ENCODE data around the gene SGK1. TPM values are rescaled to one million over a fixed set of nuclear protein-coding genes. Genes with fewer than 3 reads are reported as not detected.

SGK1 gene
- total and polyA plus RNA-seq, 3 donors from 2014 or later = 91.3 to 208 (median 154) TPM

- TF ChIP-seq, protein P1, sequence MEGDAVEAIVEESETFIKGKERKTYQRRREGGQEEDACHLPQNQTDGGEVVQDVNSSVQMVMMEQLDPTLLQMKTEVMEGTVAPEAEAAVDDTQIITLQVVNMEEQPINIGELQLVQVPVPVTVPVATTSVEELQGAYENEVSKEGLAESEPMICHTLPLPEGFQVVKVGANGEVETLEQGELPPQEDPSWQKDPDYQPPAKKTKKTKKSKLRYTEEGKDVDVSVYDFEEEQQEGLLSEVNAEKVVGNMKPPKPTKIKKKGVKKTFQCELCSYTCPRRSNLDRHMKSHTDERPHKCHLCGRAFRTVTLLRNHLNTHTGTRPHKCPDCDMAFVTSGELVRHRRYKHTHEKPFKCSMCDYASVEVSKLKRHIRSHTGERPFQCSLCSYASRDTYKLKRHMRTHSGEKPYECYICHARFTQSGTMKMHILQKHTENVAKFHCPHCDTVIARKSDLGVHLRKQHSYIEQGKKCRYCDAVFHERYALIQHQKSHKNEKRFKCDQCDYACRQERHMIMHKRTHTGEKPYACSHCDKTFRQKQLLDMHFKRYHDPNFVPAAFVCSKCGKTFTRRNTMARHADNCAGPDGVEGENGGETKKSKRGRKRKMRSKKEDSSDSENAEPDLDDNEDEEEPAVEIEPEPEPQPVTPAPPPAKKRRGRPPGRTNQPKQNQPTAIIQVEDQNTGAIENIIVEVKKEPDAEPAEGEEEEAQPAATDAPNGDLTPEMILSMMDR (IDR thresholded peaks at IDR 0.05) = no peak
- no peak for TF ChIP-seq POLR2A (IDR thresholded peaks at IDR 0.05)
- DNase-seq = no peak
- Histone ChIP-seq H3K4me3 (no peak overlapping the region), H3K27ac (no peak overlapping the region), H3K27me3 (no peaks in the 10 kb centered on the region), H3K9me3 (no peaks in the 10 kb centered on the region), H3K4me1 (no peaks in the 10 kb centered on the region), H3K36me3 (ENCODE audit: low read depth, missing control alignments) (no peaks in the 10 kb centered on the region)
- WGBS, 2 donors = 38 to 52% methylated on average over 1 of the region's 1 CpG
- intact Hi-C loops (cut with DNase I; ENCODE audit: low total_unique reads) = no loop called here
Measured at GRCh38 chr6:134161041-134161440, 156.9 kb downstream of the SGK1 start.

DNA sequence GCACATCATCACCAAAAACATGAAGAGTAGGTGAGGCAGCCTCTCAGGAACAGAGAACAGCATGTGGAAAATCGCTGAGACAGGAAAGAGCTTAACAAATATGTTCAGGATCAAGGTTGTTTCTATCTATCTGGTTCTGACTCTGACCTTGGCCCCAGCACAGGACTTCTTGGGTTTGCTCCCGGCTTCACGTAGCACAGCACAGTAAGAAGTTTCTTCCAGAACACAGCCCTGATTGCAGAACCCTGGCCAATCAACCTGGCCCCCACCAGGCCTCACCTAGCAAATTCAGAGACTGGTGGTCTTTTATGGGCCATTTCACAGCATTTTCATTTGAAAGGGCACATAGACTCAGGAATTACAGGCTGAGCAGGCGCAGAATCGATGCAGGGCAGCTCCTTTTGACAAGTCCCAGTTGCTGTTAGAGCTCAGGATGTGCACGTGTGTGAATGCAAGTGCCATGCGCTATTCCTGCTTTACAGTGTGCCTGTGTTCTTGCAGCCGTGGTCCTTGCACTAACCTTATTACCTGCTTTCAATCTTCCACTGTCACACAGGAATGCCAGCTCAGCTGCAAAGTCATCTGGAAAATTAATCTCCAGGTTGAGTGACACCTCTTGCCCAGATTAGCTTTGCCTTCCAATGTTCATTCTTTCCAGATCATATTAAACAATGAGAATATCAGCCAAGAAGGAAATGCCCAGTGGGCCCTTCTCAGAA is 165.0 kb downstream of the SGK1 start:
- H3K4me1 ChIP-seq = peaks cover 4% of the 10 kb centered on the region
- H3K36me3 ChIP-seq (ENCODE audit: low read depth, missing control alignments) = no peaks in the 10 kb centered on the region
- no peak overlapping the region for H3K27ac ChIP-seq
- no peak overlapping the region for H3K4me3 ChIP-seq
- DNase-seq = peak; percentile 73
- H3K9me3 ChIP-seq = no peaks in the 10 kb centered on the region
- no peaks in the 10 kb centered on the region for H3K27me3 ChIP-seq
- TF ChIP-seq, protein P1 (IDR thresholded peaks at IDR 0.05) = no peak
- no peak for TF ChIP-seq POLR2A (IDR thresholded peaks at IDR 0.05)
- WGBS, 2 donors = 49 to 52% methylated on average over 8 of the region's 8 CpGs
- intact Hi-C loops (cut with DNase I; ENCODE audit: low total_unique reads) = loop anchor here (5.0 kb wide), 1 partner anchor 729 kb away; no protein-coding TSS in a partner anchor

DNA sequence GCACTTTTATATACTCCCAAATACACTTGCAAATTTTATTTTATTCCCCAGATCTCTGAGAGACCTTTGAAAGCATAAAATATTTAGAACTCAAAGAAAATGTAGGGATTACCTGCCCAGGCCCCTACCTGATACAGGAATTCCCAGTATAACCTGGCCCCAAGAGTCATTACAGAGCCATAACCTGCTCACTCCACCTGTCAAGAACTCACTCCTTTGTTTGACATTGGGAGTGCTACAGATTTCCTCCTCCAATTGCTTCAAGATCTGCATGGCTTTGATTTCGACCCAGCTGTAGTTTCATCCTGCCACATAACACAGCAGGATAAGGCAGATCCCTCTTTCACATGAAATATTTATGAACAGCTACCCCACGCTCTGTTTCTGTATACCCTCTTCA is 169.3 kb downstream of the SGK1 start:
- H3K4me1 ChIP-seq = peaks cover 4% of the 10 kb centered on the region
- H3K27ac ChIP-seq = no peak overlapping the region
- TF ChIP-seq POLR2A (IDR thresholded peaks at IDR 0.05) = no peak
- H3K27me3 ChIP-seq = no peaks in the 10 kb centered on the region
- H3K9me3 ChIP-seq = no peaks in the 10 kb centered on the region
- no peaks in the 10 kb centered on the region for H3K36me3 ChIP-seq (ENCODE audit: low read depth, missing control alignments)
- 72 to 76% methylated on average over 2 of the region's 2 CpGs for WGBS, 2 donors
- H3K4me3 ChIP-seq = no peak overlapping the region
- no peak for DNase-seq
- intact Hi-C loops (cut with DNase I; ENCODE audit: low total_unique reads) = no loop called here

- H3K4me3 ChIP-seq = no peak overlapping the region
- intact Hi-C loops (cut with DNase I; ENCODE audit: low total_unique reads) = no loop called here
- H3K9me3 ChIP-seq = no peaks in the 10 kb centered on the region
- TF ChIP-seq, protein P1 (IDR thresholded peaks at IDR 0.05) = no peak
- no peak for TF ChIP-seq POLR2A (IDR thresholded peaks at IDR 0.05)
- H3K4me1 ChIP-seq = no peaks in the 10 kb centered on the region
- DNase-seq = no peak
- H3K36me3 ChIP-seq (ENCODE audit: low read depth, missing control alignments) = no peaks in the 10 kb centered on the region
- H3K27me3 ChIP-seq = no peaks in the 10 kb centered on the region
- no peak overlapping the region for H3K27ac ChIP-seq
- WGBS, 2 donors = 75 to 83% methylated on average over 9 of the region's 9 CpGs
Measured at GRCh38 chr6:134147034-134147533, 170.8 kb downstream of the SGK1 start.

GRCh38 chr6:134146268-134147033 is 171.5 kb downstream of the SGK1 start:
- H3K27ac ChIP-seq = no peak overlapping the region
- H3K27me3 ChIP-seq = no peaks in the 10 kb centered on the region
- H3K9me3 ChIP-seq = no peaks in the 10 kb centered on the region
- H3K4me1 ChIP-seq = no peaks in the 10 kb centered on the region
- no peaks in the 10 kb centered on the region for H3K36me3 ChIP-seq (ENCODE audit: low read depth, missing control alignments)
- TF ChIP-seq POLR2A (IDR thresholded peaks at IDR 0.05) = no peak
- TF ChIP-seq, protein P1 (IDR thresholded peaks at IDR 0.05) = no peak
- intact Hi-C loops (cut with DNase I; ENCODE audit: low total_unique reads) = no loop called here
- H3K4me3 ChIP-seq = no peak overlapping the region
- 59 to 67% methylated on average over 7 of the region's 7 CpGs for WGBS, 2 donors
- DNase-seq = no peak

Data from testis (tissue), 3 donors.